Ramos (cell line): Measurements from ENCODE around the gene OR2L8.
"Not testable (repeated sequence)": the region's sequence is repeated elsewhere in the genome, so short reads cannot be mapped to it uniquely, and the experiment has no call there.

Experiments
- in situ Hi-C: fragments of 300-500 bp; cut with MboI; formaldehyde crosslinking; loops from one replicate; pipeline ENCODE4 v1.14.3; 2022; ENCODE audit warnings: low sequenced_read_pairs; ENCODE audit not compliant: unreplicated experiment

The OR2L8 gene, protein sequence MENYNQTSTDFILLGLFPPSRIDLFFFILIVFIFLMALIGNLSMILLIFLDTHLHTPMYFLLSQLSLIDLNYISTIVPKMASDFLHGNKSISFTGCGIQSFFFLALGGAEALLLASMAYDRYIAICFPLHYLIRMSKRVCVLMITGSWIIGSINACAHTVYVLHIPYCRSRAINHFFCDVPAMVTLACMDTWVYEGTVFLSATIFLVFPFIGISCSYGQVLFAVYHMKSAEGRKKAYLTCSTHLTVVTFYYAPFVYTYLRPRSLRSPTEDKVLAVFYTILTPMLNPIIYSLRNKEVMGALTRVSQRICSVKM

DNA sequence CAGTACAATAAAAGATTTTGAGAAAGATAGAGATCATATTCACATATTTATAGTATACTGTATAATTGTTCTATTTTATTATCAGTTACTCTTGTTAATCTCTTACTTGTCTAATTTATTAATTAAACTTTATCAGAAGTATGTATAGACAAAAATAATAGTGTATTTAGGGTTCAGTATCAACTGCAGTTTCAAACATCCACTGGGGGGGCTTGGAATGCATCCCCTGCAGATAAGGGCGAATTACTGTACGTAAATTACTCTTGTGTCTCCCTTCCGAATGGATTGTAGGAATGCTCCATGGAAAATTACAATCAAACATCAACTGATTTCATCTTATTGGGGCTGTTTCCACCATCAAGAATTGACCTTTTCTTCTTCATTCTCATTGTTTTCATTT, at the start of gene OR2L8:
Gene OR2L8, plus strand, starts transcription at position 301 of the 400 bp plus-strand sequence. Its CDS starts 0 bp downstream, at position 301.
- in situ Hi-C loops, result no loop called here

DNA sequence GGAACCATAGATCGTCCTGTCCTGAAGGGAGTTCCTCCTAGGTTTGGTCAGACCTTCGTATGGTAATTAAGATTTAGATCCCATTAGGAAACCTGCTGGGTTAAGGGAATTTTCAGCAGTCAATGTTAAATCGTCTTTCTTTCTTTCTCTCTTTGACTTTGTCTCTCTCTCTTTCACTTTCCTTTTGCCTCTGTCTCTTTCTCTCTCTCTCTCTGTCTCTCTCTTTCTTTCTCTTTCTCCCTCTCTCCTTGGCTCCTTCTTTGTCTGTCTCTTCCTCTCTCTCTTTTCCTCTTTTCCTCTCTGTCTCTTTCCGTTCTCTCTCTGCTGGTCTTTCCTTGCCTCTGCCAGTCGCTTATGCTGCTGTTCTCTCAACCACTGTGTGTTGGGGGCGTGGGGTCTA, 44.5 kb upstream of the OR2L8 start:
- in situ Hi-C loops, result no loop called here

DNA sequence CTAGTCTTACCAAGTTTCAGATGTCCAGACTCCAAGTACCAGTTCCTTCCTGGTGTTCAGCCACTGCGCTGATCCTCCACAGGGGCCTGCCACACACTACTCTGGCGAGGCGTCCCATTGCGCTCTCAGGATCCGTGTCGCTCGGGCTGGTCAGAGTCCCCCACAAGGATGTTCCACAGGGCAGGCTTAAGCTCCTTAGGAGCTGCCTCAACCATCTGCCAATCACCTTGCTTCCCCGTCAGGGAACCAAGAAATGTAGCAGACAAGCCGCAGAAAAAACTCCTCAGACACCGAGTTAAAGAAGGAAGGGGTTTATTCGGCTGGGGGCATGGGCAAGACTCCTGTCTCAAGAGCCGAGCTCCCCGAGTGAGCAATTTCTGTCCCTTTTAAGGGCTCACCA, 43.5 kb upstream of the OR2L8 start:
- in situ Hi-C loops, result no loop called here

DNA sequence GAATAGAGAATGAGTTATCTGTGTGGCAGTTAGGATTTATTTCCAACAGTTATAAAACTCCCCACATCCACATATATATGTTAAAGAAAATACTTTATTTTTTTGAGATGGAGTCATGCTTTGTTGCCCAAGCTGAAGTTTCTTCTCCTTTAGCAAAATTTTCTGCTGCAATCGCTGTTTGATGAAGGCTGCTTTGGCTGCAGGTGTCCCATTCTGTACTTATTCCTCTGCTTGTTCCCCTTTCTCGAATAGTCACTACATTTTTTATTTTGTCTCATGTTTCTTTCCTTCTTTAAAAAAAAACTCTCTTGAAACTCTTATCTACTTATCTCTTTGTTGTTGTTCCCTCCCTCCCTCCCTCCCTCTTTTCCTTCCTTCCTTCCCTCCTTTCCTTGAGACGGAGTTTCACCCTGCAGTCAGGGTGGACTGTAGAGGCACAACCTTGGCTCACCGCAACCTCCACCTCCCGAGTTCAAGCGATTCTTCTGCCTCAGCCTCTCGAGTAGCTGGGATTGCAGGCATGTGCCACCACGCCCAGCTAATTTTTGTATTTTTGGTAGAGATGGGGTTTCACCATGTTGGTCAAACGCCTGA, 42.7 kb upstream of the OR2L8 start:
- in situ Hi-C loops, result no loop called here

DNA sequence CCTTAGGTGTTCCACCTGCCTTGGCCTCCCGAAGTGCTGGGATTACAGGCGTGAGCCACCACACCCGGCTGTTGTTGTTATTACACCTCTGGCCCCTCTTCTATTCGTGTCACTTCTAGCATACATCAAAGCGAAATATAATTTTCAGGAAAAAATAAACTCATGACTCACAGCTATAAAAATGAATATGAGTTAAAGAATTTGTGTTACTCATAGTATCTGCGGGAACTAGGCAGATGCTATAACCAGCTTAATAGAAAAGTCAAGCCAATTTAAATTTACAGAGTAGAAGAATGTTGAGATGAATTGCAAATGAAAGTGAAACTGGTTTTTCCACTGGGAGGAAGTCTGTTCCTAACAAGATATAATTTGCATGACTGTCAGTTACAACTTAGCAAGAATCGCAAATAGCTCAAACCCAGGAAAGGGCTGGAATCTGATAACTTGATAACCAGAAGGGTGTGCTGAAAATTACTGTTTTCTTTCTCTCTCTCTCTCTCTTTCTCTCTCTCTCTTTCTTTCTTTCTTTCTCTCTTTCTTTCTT, 42.1 kb upstream of the OR2L8 start:
- in situ Hi-C loops, result no loop called here

DNA sequence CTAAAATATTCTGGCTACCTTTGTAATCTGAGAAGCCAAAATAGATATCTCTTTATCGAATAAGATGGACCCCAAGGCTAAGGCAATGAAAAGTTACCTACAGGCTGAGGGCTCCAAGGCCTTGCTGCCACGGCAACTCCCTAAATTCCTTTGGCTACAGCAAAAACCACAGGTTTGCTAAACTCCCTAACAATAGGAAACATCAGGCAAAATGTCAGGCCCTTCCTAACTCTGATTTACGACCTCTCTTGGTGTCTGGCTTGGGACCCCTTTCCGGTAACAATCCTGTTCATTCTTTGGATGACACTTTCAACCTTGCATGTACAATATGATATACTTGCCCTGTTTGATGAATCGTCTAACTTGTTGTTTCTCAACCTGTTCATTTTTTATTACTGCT, 39.9 kb upstream of the OR2L8 start:
- in situ Hi-C loops, result no loop called here

DNA sequence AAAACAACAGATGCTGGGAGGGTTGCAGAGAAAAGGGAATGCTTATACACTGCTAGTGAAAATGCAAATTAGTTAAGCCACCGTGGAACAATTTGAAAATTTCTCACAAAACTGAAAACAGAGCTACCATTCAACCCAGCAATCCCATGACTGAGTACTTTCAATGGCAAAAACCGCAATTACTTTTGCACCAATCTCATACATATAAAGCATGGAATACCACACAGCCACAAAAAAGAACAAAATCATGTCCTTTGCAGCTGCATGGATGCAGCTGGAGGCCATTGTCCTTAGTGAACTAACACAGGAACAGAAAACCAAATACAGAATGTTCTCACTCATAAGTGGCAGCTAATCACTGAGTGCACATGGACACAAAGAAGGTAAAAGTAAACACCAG, 34.9 kb upstream of the OR2L8 start:
- in situ Hi-C loops, result no loop called here

DNA sequence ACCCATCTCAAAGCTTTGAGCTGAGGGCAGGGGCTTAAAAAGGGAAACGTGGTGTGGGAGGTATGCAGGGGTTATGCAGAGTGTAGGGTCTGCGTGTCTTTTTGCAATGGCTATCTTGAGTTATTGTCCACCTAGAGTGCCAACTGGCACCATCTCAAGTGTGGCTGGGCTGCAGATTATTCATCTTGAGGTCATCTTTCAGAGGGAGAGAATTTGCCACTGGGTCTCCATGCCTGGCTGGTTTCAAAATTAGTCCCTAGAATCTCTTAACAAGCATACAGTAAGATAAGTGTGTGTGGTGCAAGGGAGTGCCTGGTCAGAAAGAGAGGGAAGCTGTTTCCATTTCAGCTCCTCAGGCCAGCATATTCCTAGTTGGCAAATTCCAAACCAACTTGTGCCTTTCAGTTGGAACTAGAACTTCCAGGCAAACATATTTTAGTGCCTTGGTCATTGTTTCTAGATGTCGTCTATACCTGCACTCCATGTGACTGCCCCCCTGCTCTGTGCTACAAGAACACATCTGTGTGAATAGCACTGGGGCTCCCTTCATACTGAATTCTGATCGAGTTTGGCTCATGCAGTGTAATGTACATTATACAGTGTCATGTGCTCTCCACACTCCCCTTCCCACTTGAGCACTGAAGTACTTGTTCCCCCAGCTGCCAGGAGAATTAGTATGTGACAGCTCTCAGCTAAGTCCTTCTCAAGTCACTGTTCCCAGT, 33.6 kb upstream of the OR2L8 start:
- in situ Hi-C loops, result no loop called here

DNA sequence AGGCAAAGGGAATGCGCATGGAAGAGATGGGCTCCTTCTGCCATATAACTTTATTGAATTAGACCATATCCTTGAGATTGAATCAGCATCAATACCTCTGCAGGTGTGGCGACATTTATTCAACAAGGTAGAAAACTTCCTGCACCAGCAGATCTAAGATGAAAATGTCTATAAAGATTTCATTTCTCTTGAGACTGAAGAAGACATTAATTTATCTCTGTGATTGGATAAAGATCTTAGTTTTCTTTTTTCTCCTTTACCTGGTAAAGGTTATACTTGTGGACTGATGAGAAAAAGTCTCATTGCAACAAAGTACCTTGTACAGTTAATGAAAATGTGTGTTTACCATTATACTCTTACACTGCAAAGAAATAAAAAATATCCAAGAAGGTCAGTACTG, 28.7 kb upstream of the OR2L8 start, which contains the start of gene OR2T8:
Gene OR2T8, plus strand, starts transcription at position 301 of the 400 bp plus-strand sequence. CDS start 766 bp downstream, outside the sequence.
- in situ Hi-C loops, result no loop called here

DNA sequence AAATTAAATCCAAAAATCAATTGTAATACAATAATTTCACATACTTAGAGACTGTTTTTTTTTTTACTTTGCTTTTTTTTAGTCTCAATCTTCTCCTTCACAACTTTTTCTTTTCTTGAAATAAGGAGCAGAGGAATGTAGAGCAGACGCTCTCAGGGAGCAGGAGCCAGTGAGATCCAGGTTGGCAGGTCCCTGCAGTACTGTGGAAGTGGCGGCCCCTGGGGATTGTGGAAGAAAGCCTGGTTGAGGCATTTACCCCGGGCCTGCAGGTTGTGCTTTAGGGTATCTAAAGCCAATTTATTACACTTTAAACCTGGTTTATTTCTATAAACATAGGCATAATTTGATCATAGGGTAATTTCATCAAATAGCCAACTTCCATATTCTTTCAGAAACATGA, 24.7 kb upstream of the OR2L8 start:
- in situ Hi-C loops, result no loop called here

DNA sequence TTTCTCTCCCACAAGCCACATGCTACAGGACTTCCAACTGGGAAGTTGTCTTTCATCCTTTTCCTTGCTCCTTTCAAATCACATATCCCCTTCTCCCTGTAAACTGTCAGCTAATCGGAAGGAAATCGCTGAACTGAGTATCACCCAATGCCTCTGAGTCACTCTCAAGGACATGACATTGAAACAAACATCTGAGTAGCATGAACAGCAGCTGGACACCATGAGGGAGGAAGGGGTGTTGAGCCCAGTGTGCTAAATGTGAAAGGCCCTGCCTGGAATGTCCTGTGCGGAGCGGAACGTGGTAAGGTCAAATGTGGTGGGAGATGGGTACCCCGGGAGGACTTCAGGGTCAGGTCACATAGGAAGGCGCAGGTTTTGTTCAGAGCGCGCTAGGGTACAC, 23.8 kb upstream of the OR2L8 start, which contains the start of gene OR2AJ1:
Gene OR2AJ1, plus strand, starts transcription at position 22 of the 400 bp plus-strand sequence. CDS start 8,880 bp downstream, outside the sequence.
- in situ Hi-C loops, result no loop called here

DNA sequence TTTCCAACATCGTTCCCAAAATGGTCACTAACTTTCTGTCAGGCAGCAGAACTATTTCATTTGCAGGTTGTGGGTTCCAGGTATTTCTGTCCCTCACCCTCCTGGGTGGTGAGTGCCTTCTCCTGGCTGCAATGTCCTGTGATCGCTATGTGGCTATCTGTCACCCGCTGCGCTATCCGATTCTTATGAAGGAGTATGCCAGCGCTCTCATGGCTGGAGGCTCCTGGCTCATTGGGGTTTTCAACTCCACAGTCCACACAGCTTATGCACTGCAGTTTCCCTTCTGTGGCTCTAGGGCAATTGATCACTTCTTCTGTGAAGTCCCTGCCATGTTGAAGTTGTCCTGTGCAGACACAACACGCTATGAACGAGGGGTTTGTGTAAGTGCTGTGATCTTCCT, 14.7 kb upstream of the OR2L8 start:
- in situ Hi-C loops, result no loop called here

DNA sequence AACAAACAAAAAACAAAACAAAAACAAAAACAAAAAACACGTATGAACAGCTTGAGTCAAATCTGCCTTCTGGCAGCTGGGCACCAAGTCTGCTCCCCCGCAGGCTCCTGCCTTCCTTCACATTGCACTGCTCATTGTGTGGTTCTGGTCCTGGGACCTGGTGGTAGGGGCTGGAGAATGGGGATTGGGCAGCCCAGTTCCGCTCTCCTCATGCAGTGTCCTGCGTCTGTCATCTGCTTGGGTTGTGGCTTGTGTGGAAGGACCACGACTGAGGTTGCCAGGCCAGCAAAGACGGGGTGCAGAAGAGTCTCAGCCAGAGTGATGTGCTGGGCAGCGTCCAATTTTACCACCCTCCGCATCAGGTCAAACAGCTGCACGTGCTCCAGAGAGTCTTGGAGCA, 12.9 kb upstream of the OR2L8 start:
- in situ Hi-C loops, result no loop called here

DNA sequence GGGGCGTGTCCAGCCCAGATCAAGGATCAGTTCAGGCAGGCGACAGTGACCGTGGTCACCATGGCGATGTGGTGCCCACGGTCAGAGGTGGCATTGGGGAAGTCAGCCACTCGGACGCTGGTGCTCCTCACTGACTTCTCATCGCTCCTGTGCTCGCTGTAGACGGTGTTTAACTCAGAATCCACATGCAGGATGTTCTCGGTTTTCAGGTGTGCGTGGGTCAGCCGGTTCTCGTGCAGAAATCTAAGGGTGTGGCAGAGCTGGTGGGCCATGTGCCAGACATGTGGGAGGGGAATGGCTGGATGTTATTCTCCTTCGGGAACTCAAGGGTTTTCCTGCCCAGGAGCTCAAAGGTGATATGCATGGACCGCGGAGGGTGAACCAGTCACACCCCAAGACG, 12.2 kb upstream of the OR2L8 start:
- in situ Hi-C loops, result no loop called here

DNA sequence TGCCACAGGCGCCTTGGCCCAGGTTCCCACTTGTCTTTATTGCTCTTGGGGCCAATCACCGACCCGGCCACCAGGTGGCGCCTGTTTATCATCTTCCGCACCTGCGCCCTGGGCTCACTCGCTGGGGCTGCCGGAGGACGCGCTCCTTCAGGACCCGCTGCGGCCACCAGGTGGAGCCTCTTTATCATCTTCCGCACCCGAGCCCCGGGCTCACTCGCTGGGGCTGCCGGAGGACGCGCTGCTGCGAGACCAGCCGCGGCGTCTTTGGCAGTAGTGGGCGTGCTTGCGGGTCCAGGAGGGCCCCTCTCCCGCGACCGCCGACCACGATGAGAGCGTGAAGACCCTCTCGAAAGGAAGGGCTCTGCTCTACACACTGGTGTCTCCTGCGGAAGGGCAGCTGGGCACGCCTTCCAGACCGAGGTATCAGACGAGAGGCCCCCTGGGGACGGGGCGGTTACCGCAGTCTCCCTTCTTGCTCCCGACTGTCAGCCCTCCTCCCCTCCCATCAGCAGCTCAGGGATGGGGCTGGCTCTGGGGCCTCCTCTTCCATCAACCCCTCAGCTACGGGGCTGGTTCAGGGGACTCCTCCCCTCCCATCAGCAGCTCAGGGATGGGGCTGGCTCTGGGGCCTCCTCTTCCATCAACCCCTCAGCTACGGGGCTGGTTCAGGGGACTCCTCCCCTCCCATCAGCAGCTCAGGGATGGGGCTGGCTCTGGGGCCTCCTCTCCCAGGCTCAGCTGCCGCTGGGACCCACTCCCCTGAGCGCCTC, 11.5 kb upstream of the OR2L8 start:
- in situ Hi-C loops, result not testable (repeated sequence)

DNA sequence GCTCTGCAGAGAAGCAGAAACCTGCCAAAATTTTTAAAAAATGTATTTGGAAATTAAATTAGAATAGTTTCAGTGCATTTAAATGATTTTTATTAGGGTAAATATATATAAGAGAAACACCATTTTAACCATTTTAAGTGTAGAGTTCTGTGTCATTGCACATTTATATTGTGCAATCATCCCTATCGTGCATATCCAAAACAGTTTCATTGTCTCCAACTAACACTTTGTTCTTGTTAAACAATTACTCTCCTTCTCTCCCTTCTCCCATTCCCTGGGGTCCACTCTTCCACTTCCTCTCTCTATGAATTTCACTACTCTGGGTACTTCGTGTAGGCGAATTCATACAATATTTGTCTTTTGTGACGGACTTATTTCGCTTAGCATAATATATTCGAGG, 6.0 kb upstream of the OR2L8 start:
- in situ Hi-C loops, result no loop called here

DNA sequence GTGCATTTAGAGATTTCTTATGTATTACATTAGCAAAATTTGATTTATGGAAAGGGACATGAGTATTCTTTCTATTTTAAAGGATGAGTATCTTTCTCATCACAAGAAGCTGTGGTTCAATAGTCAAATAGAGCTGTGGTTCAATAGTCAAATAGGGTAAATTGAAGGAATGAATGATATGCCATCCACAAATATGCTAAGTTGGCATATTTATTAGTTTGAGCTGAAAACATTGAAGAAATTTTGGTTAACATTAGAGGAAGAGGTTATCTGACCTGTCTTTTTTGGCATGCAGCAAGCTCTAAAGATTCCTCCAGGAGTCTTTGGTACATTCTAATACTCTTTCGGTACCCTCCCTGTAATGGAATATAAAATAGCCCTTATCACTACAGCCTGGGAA, 4.8 kb downstream of the OR2L8 start:
- in situ Hi-C loops, result no loop called here

DNA sequence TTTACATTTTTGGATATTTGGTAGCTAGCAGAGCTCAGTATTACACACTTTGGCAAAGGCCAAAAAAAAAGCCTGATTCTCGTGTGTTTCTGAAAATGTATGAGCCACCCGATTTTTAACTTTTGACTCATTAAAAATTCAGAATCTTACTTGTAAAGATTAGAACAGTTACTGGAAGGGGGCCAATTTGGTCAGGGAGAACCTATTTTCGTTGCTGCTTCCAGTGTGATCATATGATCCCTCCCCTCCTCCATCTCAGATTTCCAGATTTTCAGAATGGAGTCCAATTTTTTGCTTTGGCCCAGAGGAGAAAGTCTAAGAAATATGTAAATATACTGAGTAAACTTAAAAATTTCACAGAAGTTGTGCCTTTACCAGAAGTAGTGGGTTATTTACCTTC, 13.1 kb downstream of the OR2L8 start:
- in situ Hi-C loops, result no loop called here

DNA sequence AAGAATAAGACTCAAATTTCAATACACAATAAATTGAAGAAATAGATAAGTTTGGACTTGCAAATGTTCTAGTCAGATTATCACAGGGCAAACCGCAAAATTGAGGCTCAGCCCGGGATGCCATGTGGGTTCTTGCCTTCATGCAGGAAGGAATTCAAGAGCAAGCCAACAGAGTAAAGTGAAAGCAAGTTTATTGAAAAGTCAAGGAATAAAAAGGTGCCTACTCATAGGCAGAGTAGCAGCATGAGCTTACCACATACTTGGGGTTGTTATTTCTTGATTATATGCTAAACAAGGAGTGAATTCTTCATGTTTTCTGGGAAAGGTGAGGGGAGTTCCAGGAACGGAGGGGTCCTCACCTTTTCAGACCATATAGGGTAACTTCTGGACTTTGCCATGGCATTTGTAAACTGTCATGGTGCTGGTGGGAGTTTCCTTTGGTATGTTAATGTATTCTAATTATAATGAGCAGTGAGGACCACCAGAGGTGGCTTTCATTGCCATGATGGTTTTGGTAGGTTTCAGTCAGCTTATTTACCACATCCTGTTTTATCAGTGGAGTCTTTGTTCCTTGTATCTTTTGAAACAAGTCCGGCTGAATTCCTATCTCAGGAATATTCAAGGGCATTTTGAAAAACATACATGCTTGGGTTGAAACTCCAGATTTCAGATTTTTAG, 14.4 kb downstream of the OR2L8 start:
- in situ Hi-C loops, result no loop called here

DNA sequence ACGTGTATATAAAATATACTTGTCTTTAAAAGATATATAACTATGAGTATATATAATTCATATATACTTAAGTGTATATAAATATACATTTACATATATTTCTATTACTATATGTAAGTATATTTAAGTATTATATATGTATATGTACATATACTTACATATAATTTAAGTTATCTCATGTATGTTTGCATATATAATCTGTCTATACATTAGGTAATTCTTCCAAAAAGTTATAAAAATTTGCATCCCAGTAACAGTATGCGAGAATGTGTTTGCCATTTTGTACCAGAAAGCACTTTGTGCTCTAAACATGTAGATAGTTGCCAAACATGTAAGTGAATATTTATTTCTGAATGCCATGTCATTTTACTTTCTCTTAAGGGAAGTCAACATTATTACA, 16.3 kb downstream of the OR2L8 start, which contains the start of gene OR2AK2:
Gene OR2AK2, plus strand, starts transcription at position 301 of the 400 bp plus-strand sequence. CDS start 144 bp downstream, outside the sequence.
- in situ Hi-C loops, result no loop called here
